NCI-H1092 (cell line): ENCODE results near the gene CDYL.

Experiments used
- DNase-seq: peaks from one replicate; lab custom pipeline; 2025; lab: John Stamatoyannopoulos, UW

Gene CDYL

GRCh38 chr6:4776131-4776492 is at the start of gene CDYL:
TSS of gene CDYL (plus strand) at chr6:4776404. CDS start at chr6:4776784, 380 bp downstream.
- peak; percentile 23 for DNase-seq

DNA sequence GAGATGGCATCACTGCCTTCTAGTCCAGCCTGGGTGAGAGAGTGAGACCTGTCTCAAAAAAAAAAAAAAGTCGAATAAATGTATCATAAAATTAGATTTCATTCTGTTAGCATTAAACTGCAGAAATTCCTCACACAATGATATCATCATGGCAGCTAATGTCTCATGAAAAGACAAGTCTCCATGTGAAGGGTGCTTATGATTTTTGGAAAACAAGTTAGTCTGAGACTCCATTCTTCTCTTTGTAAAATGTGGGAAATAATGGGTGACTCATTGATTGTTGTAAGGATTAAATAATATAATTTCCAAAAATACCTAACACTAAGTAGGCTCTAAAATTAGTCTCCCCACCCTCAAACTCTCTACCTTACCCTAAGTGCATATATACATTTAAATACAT is 49.6 kb upstream of the CDYL start:
- DNase-seq = no peak

- no peak for DNase-seq
These were observed 49.0 kb upstream of the CDYL start for GRCh38 chr6:4727217-4727616.

- no peak for DNase-seq
These were observed 48.4 kb upstream of the CDYL start for GRCh38 chr6:4727671-4728435.

DNA sequence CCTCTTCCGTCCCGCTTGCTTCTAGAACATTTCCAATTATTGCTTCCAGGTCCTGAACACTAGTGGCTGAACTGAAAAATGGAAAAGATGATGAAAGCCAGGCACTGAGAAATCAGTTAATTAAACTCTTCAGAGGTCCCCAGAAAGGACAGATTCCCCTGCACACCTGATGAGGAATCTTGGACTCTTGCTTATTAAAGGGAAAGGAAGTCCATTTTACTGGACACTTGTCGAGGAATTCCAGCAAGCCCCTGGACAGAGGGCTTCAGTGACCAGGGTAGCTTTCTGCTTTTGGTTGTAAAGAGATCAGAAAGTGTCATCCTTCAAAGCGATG is 47.8 kb upstream of the CDYL start:
- no peak for DNase-seq

DNA sequence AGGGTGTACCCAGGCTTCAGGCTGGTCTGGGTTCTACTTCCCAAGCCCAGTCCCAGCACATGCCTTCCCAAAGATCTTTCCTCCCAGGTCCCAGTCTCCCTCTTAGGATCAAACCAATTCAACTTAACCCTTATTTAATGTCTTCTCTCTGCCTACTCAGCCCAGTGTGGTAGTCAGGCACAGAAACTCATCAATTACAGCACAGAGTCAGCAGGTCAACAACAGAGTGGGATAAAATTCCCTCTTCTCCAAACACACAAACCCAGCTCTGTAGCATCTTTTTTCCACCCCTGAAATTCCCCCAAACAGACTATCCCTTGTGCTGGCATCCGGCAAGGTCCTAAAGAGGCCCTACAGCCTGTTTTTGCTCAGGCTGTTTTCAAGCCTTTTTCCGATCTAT is 47.3 kb upstream of the CDYL start:
- no peak for DNase-seq

DNA sequence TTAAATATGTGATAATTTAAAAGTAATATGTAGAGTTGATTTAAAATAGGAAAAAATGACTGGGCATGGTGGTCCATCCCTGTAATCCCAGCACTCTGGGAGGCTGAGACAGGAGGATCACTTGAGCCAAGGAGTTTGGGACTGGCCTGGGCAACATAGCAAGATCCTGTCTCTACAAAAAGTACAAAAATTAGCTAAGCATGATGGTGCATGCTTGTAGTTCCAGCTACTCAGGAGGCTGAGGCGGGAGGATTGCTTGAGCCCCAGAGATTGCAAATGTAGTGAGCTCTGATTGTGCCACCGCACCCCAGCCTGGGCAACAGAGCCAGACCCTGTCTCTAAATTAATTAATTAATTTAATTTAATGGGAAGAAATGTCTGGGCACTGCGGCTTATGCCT is 44.2 kb upstream of the CDYL start:
- no peak for DNase-seq

GRCh38 chr6:4732691-4733315 is 43.4 kb upstream of the CDYL start:
- no peak for DNase-seq

DNA sequence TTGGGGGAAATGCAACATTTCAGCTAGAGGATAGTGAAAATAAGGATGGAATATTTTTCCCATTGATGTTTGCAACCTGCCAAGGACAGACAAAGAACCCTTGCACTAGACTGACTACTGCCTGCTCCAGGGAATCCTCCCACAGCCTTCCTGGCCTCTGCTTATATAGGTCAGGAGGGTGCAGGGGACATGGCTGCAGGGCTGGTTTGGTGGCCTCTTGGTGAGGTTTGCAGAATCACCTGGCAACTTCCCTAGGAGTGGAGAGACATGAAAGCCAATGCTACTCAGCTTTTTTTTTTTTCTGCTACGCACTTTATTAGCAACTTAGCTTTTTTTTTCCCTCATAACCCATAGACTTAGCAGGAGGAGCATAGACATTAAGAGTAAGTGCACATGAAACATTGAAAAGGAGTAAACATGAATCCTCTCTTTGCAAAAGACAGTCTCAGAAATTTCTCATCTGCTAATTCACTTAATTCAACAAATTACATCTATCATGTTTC is 39.8 kb upstream of the CDYL start:
- DNase-seq = no peak

- no peak for DNase-seq
These were observed 36.2 kb upstream of the CDYL start for GRCh38 chr6:4740032-4740431.

DNA sequence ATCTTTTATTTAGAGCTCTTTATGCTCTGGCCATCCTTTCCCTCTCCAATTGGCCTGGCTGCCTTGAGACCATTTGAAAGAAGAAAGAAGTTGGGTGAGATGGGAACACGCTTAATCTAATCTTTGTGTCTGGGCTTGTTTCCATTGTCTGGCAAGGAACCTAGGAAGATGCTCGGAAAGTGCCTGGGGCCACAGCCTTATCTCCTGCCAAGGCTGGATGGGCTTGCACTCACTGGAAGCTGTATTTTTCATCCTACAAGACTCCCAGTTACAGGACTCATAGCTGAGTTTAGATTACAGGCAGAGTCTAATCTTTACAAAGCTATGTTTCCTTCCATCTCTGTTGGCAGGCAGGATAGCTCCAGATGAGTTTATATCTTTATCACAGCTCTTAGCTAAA is 33.1 kb upstream of the CDYL start:
- no peak for DNase-seq

GRCh38 chr6:4743926-4744325 is 32.3 kb upstream of the CDYL start:
- DNase-seq = no peak

DNA sequence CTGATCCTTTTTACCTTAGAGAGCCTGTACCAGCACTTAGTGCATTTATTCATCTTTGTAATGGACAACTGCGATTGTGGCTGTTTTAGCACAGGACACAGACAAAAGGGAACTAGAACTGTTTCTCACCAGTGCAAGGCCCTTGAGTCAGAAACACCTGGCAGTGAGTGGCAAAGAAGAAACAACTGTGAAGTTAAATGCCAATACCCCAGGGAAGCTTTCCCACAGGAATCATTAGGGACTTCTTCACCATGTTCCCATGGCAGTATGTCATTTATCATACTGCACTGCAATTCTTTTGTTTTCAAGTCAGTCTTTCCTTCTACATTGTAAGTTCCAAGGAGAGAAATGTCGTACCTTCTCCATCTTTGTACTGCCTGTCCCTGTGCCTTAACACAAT is 28.6 kb upstream of the CDYL start:
- DNase-seq = no peak

DNA sequence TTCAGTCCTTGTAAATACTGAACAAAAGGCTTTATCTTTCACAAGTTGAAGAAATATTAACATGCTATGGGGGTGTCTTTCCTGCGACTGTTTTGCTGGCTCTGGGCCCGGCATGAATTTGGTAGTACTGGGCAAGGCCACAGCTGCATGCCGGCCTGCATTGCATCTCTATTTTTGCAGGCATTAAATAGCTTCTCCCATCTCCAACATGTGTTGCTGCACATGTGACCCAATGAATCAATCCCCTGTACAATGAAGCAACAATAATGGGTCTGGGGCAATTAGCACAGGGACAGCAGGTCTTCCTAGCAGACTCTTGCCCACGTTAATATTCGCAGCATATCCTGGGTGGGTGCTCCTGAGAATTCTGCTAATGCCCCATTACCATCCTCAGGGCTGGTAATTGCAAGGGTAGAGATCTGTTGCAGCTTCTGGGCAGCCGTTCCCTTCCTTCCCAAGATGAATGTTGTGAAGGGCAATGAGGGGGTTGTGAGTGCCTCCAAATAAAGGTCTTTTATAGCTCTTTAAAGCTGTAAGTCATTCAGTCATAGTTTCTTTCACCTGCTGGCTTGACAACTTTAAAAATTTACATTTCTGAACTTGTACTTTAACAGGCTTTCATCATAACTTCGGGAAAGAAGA is 24.3 kb upstream of the CDYL start:
- DNase-seq = no peak

GRCh38 chr6:4756247-4756646 is 20.0 kb upstream of the CDYL start:
- DNase-seq = no peak

- DNase-seq = no peak
These were observed 16.2 kb upstream of the CDYL start for GRCh38 chr6:4759997-4760396.

GRCh38 chr6:4760773-4761172 is 15.4 kb upstream of the CDYL start:
- no peak for DNase-seq

GRCh38 chr6:4762294-4762693 is 13.9 kb upstream of the CDYL start:
- no peak for DNase-seq

DNA sequence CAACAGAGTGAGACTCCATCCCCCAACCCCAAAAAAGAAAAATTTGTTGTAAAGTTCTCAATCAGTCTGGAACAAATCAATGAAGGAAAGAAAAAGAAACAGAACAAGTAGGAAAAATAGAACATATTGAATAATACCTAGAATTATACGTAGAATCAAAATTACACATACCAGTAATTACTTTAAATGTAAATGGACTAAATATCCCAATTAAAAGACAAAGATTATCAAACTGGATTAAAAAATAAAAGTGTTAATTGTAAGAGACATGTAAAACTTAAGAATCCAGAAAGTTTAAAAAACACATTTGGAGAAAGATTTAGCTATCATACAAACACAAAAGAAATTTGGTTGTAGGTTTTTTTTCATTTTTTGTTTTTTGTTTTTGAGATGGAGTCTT is 12.3 kb upstream of the CDYL start:
- no peak for DNase-seq

GRCh38 chr6:4768815-4769214 is 7.4 kb upstream of the CDYL start:
- DNase-seq = no peak

- no peak for DNase-seq
These were observed 3.5 kb upstream of the CDYL start for GRCh38 chr6:4772750-4773149.

DNA sequence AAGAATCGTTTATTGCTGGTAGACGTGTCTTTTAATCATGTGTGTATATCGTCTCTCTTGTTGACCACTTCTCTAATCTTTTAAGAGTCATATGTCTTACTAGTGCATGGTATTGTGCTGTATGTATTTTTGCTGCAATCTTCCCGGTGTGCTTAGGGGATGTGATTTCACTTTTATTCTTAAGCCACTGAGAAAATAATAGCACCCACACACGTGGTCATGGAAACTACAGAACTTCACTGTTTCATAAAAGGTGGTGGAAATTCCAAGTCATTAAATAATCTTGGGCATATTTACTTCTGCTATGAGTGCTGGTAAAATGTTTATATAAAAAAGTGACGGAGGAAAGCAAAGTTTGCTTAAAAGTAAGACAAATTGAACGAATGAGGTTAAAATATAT is 3.0 kb upstream of the CDYL start:
- DNase-seq = no peak

- DNase-seq = no peak
These were observed 1.9 kb upstream of the CDYL start for GRCh38 chr6:4774296-4774695.
